Common myeloid progenitor, CD34-positive (primary cell): ENCODE measurements around the gene YOD1.

Source experiments
- CTCF ChIA-PET: fragments of 350-600 bp; sonication (Branson Sonifier 250); formaldehyde crosslinking; loops from one replicate; lab custom pipeline; 2021; ENCODE audit warnings: antibody characterized with exemption; lab: Charles Lee
- POLR2A ChIA-PET: fragments of 350-600 bp; sonication (Branson Sonifier 250); formaldehyde crosslinking; loops from one replicate; lab custom pipeline; 2021; ENCODE audit warnings: antibody characterized with exemption; lab: Charles Lee
- DNase-seq, 3 donors: peaks; one replicate each; pipeline versions ENCODE4 v3.0.0 to v3.0.0-alpha.2; 2013
- H3K27ac ChIP-seq, 2 experiments: 1 replicate in 1 of 2; 2 replicates in 1 of 2; pipeline ENCODE4 v1.7.0; 2013; ENCODE audit warnings: inconsistent platforms in 2 of 2, low read length in 2 of 2, mild to moderate bottlenecking in 2 of 2, low read depth in 1 of 2, moderate library complexity in 1 of 2; ENCODE audit not compliant: severe bottlenecking in 2 of 2, insufficient read depth in 1 of 2, poor library complexity in 1 of 2
- H3K27me3 ChIP-seq, 5 experiments: replicated peaks in 2 of 5; 1 replicate in 3 of 5; 2 replicates in 2 of 5; pipeline versions ENCODE4 v1.6.1 to v1.7.0; 2013; ENCODE audit warnings: low read length in 4 of 5, mild to moderate bottlenecking in 2 of 5, moderate library complexity in 2 of 5, inconsistent platforms in 1 of 5; ENCODE audit not compliant: insufficient read depth in 5 of 5, control insufficient read depth in 4 of 5
- H3K36me3 ChIP-seq, 4 experiments: 1 replicate in 2 of 4; 2 replicates in 2 of 4; pipeline versions ENCODE4 v1.6.1 to v1.7.0; 2013; ENCODE audit warnings: low read length in 3 of 4, control low read depth in 1 of 4, mild to moderate bottlenecking in 1 of 4; ENCODE audit not compliant: control insufficient read depth in 4 of 4, insufficient read depth in 4 of 4
- H3K4me1 ChIP-seq, 4 experiments: 1 replicate in 3 of 4; 2 replicates in 1 of 4; pipeline versions ENCODE4 v1.6.1 to v1.7.1; 2013; ENCODE audit warnings: low read length in 3 of 4, mild to moderate bottlenecking in 3 of 4, control low read depth in 1 of 4, inconsistent platforms in 1 of 4, moderate library complexity in 1 of 4; ENCODE audit not compliant: control insufficient read depth in 4 of 4, insufficient read depth in 4 of 4; ENCODE audit errors: control extremely low read depth in 1 of 4
- H3K4me3 ChIP-seq, 7 experiments: 1 replicate in 4 of 7; 2 replicates in 3 of 7; pipeline versions ENCODE4 v1.5.1 to v1.7.0; 2013; ENCODE audit warnings: mild to moderate bottlenecking in 7 of 7, low read length in 6 of 7, moderate library complexity in 6 of 7, inconsistent platforms in 2 of 7, low read depth in 2 of 7, control low read depth in 1 of 7; ENCODE audit not compliant: insufficient read depth in 4 of 7, control insufficient read depth in 1 of 7; ENCODE audit errors: extremely low read depth in 1 of 7
- H3K9me3 ChIP-seq, 5 experiments: 1 replicate in 4 of 5; 2 replicates in 1 of 5; pipeline versions ENCODE4 v1.6.1 to v1.7.1; 2013; ENCODE audit warnings: low read length in 4 of 5, mild to moderate bottlenecking in 2 of 5, inconsistent platforms in 1 of 5, low read depth in 1 of 5, moderate library complexity in 1 of 5; ENCODE audit not compliant: control insufficient read depth in 4 of 5, insufficient read depth in 2 of 5; ENCODE audit errors: control extremely low read depth in 1 of 5
- WGBS: methylation state at CpG from one replicate; pipeline ENCODE4 v1.1.5; 2013; ENCODE audit not compliant: insufficient coverage; 5-methylcytosine and 5-hydroxymethylcytosine counted together

The YOD1 gene

DNA sequence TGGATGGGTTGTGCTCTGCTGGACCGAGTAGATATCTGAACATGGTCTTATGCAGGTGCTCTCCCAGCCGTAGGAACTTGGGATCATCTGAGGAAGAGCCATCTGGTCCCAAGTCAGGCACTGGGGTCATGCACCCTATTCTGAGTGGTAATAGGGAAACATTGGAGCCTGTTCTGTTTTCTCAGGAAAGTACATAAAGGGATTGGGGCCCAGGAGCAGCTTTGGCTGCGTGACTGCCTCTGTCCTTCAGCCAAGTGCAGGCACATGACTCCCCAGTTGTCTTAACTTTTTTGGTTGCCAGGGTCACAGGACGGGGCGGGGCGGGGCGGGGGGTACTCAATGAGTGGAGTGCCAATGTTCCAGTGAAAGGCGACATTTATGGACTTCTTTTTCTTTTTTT, 13.6 kb upstream of the YOD1 start:
- H3K4me3 ChIP-seq: no peak overlapping the region
- no peaks in the 10 kb centered on the region for H3K27me3 ChIP-seq
- H3K9me3 ChIP-seq: no peaks in the 10 kb centered on the region
- H3K4me1 ChIP-seq: peaks cover 3 to 25% (median 14%) of the 10 kb centered on the region in 4 experiments
- ChIA-PET POLR2A (no interaction called here), CTCF (no interaction called here)
- peaks cover 3 to 40% (median 6%) of the 10 kb centered on the region in 4 experiments for H3K36me3 ChIP-seq
- H3K27ac ChIP-seq: no peak overlapping the region
- no peak for DNase-seq
- WGBS: 100% methylated on average over 7 of the region's 8 CpGs

DNA sequence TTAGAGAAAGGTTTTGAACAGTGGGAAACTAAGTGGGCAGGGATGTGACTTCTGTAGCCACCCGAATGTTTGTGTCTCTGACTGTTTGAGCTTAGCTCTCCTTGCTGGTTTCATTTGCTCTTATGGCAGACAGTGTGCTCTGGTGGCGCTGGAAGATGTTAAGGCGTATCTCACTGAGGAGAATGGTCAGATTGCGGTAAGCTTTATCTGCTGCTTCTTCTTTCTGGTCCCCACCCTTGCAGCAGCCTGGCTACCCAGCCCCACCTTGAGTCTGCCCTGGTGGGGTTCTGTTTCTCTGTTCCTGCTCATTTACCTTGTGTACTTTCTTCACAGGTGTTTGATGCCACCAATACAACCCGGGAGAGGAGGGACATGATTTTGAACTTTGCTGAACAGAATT, 12.0 kb upstream of the YOD1 start:
- Histone ChIP-seq H3K36me3 (peaks cover 3 to 39% (median 6%) of the 10 kb centered on the region in 4 experiments), H3K4me1 (peaks cover 11 to 35% (median 21%) of the 10 kb centered on the region in 4 experiments), H3K27ac (no peak overlapping the region), H3K4me3 (no peak overlapping the region), H3K9me3 (no peaks in the 10 kb centered on the region), H3K27me3 (no peaks in the 10 kb centered on the region)
- ChIA-PET POLR2A (no interaction called here), CTCF (no interaction called here)
- DNase-seq: no peak
- 98% methylated on average over 5 of the region's 5 CpGs for WGBS

DNA sequence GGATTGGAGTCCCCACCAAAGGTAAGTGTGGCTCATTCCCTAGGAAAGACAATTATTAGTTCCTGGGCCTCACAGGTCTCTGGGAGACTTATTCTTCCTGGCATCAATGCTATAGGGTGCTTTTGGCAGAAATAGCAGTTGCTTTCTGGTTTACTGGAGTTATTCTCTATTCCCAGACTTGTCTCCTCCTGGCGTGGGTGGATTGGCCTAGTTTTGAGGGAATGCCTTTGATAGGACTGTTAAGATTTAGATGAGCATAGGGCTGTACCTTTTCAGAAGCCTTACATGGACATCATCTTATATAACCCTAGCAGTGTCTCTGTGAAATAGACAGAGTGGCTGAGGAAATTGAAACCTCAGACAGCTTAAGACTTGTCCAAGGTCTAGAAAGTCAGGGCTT, 11.1 kb upstream of the YOD1 start:
- no peak for DNase-seq
- Histone ChIP-seq H3K36me3 (peaks cover 3 to 39% (median 5%) of the 10 kb centered on the region in 4 experiments), H3K4me1 (peaks cover 15 to 32% (median 19%) of the 10 kb centered on the region in 4 experiments), H3K27me3 (no peaks in the 10 kb centered on the region), H3K27ac (no peak overlapping the region), H3K4me3 (no peak overlapping the region), H3K9me3 (no peaks in the 10 kb centered on the region)
- POLR2A ChIA-PET: no interaction called here
- CTCF ChIA-PET: interaction anchor here (1.0 to 2.0 kb wide), 3 partner anchors 9 to 12 kb away, joined by 3 to 8 read pairs (median 3); partner anchors contain the start of gene PFKFB2
- WGBS: no CpG with 5 or more reads among the region's 1 CpG

DNA sequence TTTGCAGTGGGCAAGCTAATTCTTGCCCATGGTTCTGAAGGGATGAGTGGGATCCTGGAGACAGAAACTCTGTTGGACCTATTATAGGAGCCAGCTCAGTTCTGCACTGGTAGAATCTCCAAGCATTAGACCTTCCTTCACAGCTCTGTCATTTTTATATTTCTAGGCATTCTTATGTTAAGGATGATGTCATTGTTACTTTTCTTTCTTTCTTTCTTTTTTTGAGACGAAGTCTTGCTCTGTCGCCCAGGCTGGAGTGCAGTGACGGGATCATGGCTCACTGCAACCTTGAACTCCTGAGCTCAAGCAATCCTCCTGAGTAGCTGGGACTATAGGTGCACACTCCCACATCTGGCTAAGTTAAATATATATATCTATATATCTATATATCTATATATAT, 9.6 kb upstream of the YOD1 start:
- POLR2A ChIA-PET: no interaction called here
- Histone ChIP-seq H3K36me3 (peaks cover 3 to 34% (median 5%) of the 10 kb centered on the region in 4 experiments), H3K9me3 (no peaks in the 10 kb centered on the region), H3K27me3 (no peaks in the 10 kb centered on the region), H3K4me1 (peaks cover 15 to 31% (median 19%) of the 10 kb centered on the region in 4 experiments), H3K27ac (no peak overlapping the region), H3K4me3 (no peak overlapping the region)
- CTCF ChIA-PET: interaction anchor here (0.9 to 3.1 kb wide), 7 partner anchors 9 to 344 kb away, joined by 3 to 20 read pairs (median 3); no protein-coding TSS in a partner anchor
- no CpG with 5 or more reads among the region's 3 CpGs for WGBS
- DNase-seq: no peak

DNA sequence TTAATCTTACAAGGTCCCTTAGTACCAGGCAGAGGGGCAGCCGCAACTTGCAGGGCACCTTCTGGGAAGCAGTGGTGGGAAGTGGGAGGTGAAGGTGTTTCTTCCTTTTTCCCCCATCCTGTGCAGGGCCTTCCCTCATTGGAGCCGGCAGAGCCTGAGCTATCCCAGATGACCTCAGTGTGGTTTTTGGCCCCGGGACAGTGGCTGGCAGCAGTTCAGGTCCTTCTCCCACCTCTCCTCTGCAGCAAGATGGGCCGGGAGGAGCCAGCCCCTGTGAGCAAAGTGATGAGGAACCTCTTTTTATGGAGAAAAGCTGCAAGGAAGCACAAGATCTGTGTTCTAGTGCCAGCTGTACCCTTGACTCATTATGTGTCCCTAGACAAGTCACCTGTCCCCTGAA, 8.9 kb upstream of the YOD1 start:
- H3K4me3 ChIP-seq: no peak overlapping the region
- no peak overlapping the region for H3K27ac ChIP-seq
- DNase-seq: no peak
- no peaks in the 10 kb centered on the region for H3K27me3 ChIP-seq
- peaks cover 2 to 28% (median 4%) of the 10 kb centered on the region in 4 experiments for H3K36me3 ChIP-seq
- ChIA-PET POLR2A (interaction anchor here (0.6 kb wide), 1 partner anchor 42 kb away, joined by 5 read pairs; no protein-coding TSS in a partner anchor), CTCF (interaction anchor here (1.0 to 3.1 kb wide), 7 partner anchors 10 to 22 kb away, joined by 3 to 20 read pairs (median 3); no protein-coding TSS in a partner anchor)
- WGBS: 65% methylated on average over 2 of the region's 4 CpGs
- no peaks in the 10 kb centered on the region for H3K9me3 ChIP-seq
- peaks cover 17 to 33% (median 22%) of the 10 kb centered on the region in 4 experiments for H3K4me1 ChIP-seq

DNA sequence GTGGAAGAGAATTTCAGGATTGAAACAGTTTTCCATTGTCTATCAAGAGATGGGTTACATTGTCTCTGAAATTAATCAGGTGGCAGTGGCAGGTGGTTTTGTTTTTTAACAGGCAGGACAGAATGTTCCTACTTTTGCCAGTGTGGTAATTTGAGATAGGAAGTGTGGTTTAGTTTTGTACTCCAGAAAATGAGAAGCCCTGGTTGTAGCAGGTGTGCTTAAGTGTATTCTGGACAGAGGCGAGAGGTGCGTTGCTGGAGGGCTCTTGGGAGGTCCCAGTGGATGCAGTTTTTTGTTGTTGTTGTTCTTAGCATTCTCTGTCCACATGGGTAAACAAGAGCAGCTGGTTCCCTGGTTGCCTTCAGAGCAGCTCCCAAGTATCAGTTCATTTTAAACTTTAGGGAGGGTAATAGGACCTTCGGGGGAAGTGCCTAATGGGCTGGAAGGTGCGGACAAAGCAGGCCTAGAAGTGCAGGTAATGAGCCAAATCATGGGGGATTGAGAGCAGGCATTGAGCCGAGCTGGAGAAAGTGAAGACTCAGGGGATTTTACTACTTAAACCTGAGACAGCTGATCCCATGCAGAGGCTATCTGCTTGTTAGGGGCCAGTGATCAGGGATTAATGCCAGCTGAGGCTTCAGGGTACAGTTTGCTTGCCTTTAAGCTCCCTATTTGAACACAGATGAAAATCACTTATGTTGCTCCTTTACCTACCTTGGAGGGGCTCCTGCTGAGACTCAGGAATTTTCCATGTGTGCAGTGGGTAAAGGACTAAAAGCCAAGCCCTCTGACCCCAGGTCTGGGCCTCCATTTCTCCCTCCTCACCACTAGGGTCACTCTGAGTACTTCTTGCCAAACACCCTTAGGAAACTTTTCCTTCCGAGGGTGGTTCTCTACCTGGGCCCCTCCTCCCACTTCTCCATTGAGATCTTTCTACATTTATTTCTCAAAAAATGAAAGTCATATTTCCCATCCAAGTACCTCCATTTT, 8.2 kb upstream of the YOD1 start:
- DNase-seq: peak in 2 of 3 donors; percentile 40 to 65
- no peak overlapping the region for H3K27ac ChIP-seq
- no peaks in the 10 kb centered on the region for H3K27me3 ChIP-seq
- ChIA-PET CTCF (interaction anchor here (0.5 to 3.1 kb wide), 8 partner anchors 9 to 404 kb away, joined by 3 to 20 read pairs (median 3); no protein-coding TSS in a partner anchor), POLR2A (interaction anchor here (0.6 kb wide), 1 partner anchor 41 kb away, joined by 5 read pairs; no protein-coding TSS in a partner anchor)
- H3K4me1 ChIP-seq: peaks cover 21 to 40% (median 27%) of the 10 kb centered on the region in 4 experiments
- H3K36me3 ChIP-seq: peaks cover 2 to 23% (median 4%) of the 10 kb centered on the region in 4 experiments
- 64% methylated on average over 5 of the region's 6 CpGs for WGBS
- no peaks in the 10 kb centered on the region for H3K9me3 ChIP-seq
- peak overlapping the region in 1 of 7 experiments; percentile 42 for H3K4me3 ChIP-seq
